MCF 10A (cell line): ENCODE results near the gene ABLIM1. TPM values are rescaled to one million over a fixed set of nuclear protein-coding genes. Genes with fewer than 3 reads are reported as not detected.

Experiments
- BruUV-seq: library from RNA; stranded (reverse); fragments of 400-500 nt; replicated peaks from 2 replicates; lab custom pipeline; 2021; lab: Mats Ljungman, UMichigan
- CTCF ChIA-PET: fragments of 300-600 bp; sonication (Branson Sonifier 250); formaldehyde crosslinking; extraction: SDS; loops from one replicate; lab custom pipeline; 2021; ENCODE audit warnings: antibody characterized with exemption, inconsistent platforms; lab: Yijun Ruan, JAX
- POLR2A ChIA-PET: fragments of 300-600, 350-650 bp; sonication (Branson Sonifier 250); formaldehyde crosslinking; extraction: SDS; loops from one replicate; lab custom pipeline; 2020; ENCODE audit warnings: antibody characterized with exemption, inconsistent platforms; lab: Yijun Ruan, JAX
- DNase-seq: peaks from one replicate; pipeline ENCODE4 v3.0.0-alpha.2; 2018; ENCODE audit not compliant: unreplicated experiment
- H3K27ac Mint-ChIP-seq: one replicate; pipeline ENCODE4 v1.8.0; 2022; ENCODE audit warnings: mild to moderate bottlenecking, low read depth, mixed read lengths; ENCODE audit not compliant: unreplicated experiment
- H3K27me3 Mint-ChIP-seq: one replicate; pipeline ENCODE4 v1.8.0; 2022; ENCODE audit warnings: mixed read lengths; ENCODE audit not compliant: insufficient read depth, unreplicated experiment
- H3K36me3 Mint-ChIP-seq: one replicate; pipeline ENCODE4 v1.8.0; 2022; ENCODE audit warnings: mild to moderate bottlenecking, moderate library complexity, mixed read lengths; ENCODE audit not compliant: insufficient read depth, unreplicated experiment
- H3K4me1 Mint-ChIP-seq: one replicate; pipeline ENCODE4 v1.8.0; 2022; ENCODE audit warnings: mixed read lengths; ENCODE audit not compliant: insufficient read depth, unreplicated experiment
- H3K4me3 Mint-ChIP-seq: one replicate; pipeline ENCODE4 v1.8.0; 2022; ENCODE audit warnings: mild to moderate bottlenecking, moderate library complexity, mixed read lengths; ENCODE audit not compliant: unreplicated experiment
- H3K9me3 Mint-ChIP-seq: one replicate; pipeline ENCODE4 v1.8.0; 2022; ENCODE audit warnings: mixed read lengths; ENCODE audit not compliant: unreplicated experiment
- intact Hi-C: fragments of 100-400 bp; cut with micrococcal nuclease; formaldehyde crosslinking; loops from 2 replicates; pipeline ENCODE4 v1.14.1; 2022
- total RNA-seq: library from RNA; stranded (reverse); gene quantifications from 2 replicates; pipeline ENCODE4 v1.2.3, GENCODE V29; 2022
- TF ChIP-seq, protein P1 (sequence below): fragments of 200-600 bp; IDR thresholded peaks from one replicate; pipeline ENCODE4 v1.8.0; 2022; ENCODE audit warnings: antibody characterized with exemption, mild to moderate bottlenecking; ENCODE audit not compliant: unreplicated experiment

ABLIM1 gene
- total RNA-seq, 1 experiment from 2014 or later = 94.5 TPM

- intact Hi-C loops = no loop called here
- Mint-ChIP-seq H3K4me3 (no peak overlapping the region), H3K27me3 (no peaks in the 10 kb centered on the region), H3K4me1 (peaks cover 41% of the 10 kb centered on the region), H3K36me3 (peaks cover 5% of the 10 kb centered on the region), H3K27ac (no peak overlapping the region), H3K9me3 (no peaks in the 10 kb centered on the region)
- TF ChIP-seq, protein P1, sequence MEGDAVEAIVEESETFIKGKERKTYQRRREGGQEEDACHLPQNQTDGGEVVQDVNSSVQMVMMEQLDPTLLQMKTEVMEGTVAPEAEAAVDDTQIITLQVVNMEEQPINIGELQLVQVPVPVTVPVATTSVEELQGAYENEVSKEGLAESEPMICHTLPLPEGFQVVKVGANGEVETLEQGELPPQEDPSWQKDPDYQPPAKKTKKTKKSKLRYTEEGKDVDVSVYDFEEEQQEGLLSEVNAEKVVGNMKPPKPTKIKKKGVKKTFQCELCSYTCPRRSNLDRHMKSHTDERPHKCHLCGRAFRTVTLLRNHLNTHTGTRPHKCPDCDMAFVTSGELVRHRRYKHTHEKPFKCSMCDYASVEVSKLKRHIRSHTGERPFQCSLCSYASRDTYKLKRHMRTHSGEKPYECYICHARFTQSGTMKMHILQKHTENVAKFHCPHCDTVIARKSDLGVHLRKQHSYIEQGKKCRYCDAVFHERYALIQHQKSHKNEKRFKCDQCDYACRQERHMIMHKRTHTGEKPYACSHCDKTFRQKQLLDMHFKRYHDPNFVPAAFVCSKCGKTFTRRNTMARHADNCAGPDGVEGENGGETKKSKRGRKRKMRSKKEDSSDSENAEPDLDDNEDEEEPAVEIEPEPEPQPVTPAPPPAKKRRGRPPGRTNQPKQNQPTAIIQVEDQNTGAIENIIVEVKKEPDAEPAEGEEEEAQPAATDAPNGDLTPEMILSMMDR = no peak
- ChIA-PET POLR2A (interaction anchor here (0.7 kb wide), 1 partner anchor 30 kb away, joined by 4 read pairs; no protein-coding TSS in a partner anchor), CTCF (interaction anchor here (0.6 to 1.1 kb wide), 3 partner anchors 12 to 67 kb away, joined by 3 to 4 read pairs (median 3); no protein-coding TSS in a partner anchor)
- no TSS peak for BruUV-seq
- DNase-seq = no peak
Measured at GRCh38 chr10:114387784-114388183, 270.3 kb downstream of the ABLIM1 start.

DNA sequence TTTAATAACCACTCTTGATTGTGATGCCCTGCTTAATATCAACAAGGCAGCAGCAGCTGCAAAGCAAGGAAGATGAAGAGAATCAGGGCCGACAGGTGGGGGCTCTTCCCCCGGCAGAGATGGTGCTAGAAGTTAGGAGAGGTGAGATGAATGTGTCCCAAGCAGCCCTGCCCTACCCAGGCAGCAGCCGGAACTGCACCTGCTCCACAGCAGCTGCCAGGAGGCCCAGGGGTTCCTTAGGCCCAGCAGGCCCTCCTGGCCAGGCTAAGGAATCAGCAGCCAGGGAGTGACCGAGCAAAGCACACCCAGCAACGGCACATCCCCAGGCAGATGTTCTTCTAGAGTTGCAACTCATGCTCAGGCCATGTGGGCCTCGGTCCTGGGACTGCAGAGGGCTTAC, 271.6 kb downstream of the ABLIM1 start:
- intact Hi-C loops = no loop called here
- Mint-ChIP-seq H3K4me1 (peaks cover 33% of the 10 kb centered on the region), H3K4me3 (no peak overlapping the region), H3K9me3 (no peaks in the 10 kb centered on the region), H3K36me3 (peaks cover 5% of the 10 kb centered on the region), H3K27ac (no peak overlapping the region), H3K27me3 (no peaks in the 10 kb centered on the region)
- CTCF ChIA-PET = interaction anchor here (0.7 kb wide), 2 partner anchors 13 to 76 kb away, joined by 3 read pairs; no protein-coding TSS in a partner anchor
- POLR2A ChIA-PET = no interaction called here
- BruUV-seq = no TSS peak
- DNase-seq = no peak
- TF ChIP-seq, protein P1 = no peak

GRCh38 chr10:114385557-114385956, 272.5 kb downstream of the ABLIM1 start:
- Mint-ChIP-seq H3K27ac (no peak overlapping the region), H3K9me3 (peaks cover 6% of the 10 kb centered on the region), H3K4me3 (no peak overlapping the region), H3K4me1 (peaks cover 26% of the 10 kb centered on the region), H3K27me3 (no peaks in the 10 kb centered on the region), H3K36me3 (peaks cover 5% of the 10 kb centered on the region)
- intact Hi-C loops = no loop called here
- BruUV-seq = no TSS peak
- ChIA-PET POLR2A (no interaction called here), CTCF (interaction anchor here (0.7 kb wide), 1 partner anchor 75 kb away, joined by 3 read pairs; no protein-coding TSS in a partner anchor)
- TF ChIP-seq, protein P1 = no peak
- DNase-seq = no peak

DNA sequence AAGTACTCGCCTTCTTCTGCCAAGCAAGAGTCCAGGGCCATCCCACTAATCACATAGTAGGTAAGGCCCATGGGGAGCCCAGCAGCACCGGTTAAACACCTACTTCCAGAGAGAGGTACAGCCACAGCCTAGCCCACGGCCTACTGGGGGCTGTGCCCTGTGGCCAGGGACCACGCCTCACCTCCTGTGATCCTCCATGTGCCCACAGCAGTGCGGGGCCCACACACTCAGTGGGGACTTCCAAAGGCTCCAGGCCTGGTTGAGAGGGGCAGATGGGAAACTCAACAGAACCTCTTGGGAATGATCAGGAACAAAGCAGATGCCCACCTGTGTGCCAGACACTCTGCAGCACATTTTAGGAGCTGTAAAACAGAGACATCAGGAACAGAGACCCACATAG, 273.5 kb downstream of the ABLIM1 start:
- TF ChIP-seq, protein P1 = no peak
- CTCF ChIA-PET = no interaction called here
- POLR2A ChIA-PET = no interaction called here

More for the DNA sequence above, 273.5 kb downstream of the ABLIM1 start:
- peaks cover 18% of the 10 kb centered on the region for H3K4me1 Mint-ChIP-seq
- BruUV-seq = no TSS peak
- intact Hi-C loops = no loop called here
- peaks cover 11% of the 10 kb centered on the region for H3K9me3 Mint-ChIP-seq
- H3K27me3 Mint-ChIP-seq = no peaks in the 10 kb centered on the region
- no peak overlapping the region for H3K27ac Mint-ChIP-seq
- H3K4me3 Mint-ChIP-seq = no peak overlapping the region
- no peak for DNase-seq
- peaks cover 5% of the 10 kb centered on the region for H3K36me3 Mint-ChIP-seq
